ENCODE data around the gene LRP1.

Gene LRP1

DNA sequence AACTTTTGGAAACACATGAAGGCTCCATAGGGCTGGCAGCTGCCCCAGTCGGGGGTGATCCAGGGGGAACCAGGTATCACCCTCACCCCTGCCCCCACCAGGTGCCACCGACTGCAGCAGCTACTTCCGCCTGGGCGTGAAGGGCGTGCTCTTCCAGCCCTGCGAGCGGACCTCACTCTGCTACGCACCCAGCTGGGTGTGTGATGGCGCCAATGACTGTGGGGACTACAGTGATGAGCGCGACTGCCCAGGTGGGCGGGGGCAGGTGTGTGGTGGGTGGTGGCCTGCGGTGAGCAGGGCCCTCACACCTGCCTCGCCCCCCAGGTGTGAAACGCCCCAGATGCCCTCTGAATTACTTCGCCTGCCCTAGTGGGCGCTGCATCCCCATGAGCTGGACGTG is 66.0 kb downstream of the LRP1 start:
- no peak for DNase-seq (ENCODE audit: low spot score)

DNA sequence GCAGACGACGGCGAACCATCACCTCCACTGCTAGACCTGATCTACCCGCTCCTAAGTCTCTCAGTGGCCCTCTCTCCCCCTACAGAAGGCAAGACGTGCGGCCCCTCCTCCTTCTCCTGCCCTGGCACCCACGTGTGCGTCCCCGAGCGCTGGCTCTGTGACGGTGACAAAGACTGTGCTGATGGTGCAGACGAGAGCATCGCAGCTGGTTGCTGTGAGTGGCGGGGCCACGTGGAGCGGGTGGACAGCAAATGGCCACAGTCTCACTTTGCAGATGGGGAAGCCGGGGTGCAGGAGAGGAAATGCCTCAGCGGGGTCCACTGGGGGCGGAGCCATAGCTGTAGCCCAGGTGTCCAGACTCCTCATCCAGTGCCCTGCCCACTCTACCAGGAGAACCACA is 66.9 kb downstream of the LRP1 start:
- DNase-seq (ENCODE audit: low spot score): no peak

DNA sequence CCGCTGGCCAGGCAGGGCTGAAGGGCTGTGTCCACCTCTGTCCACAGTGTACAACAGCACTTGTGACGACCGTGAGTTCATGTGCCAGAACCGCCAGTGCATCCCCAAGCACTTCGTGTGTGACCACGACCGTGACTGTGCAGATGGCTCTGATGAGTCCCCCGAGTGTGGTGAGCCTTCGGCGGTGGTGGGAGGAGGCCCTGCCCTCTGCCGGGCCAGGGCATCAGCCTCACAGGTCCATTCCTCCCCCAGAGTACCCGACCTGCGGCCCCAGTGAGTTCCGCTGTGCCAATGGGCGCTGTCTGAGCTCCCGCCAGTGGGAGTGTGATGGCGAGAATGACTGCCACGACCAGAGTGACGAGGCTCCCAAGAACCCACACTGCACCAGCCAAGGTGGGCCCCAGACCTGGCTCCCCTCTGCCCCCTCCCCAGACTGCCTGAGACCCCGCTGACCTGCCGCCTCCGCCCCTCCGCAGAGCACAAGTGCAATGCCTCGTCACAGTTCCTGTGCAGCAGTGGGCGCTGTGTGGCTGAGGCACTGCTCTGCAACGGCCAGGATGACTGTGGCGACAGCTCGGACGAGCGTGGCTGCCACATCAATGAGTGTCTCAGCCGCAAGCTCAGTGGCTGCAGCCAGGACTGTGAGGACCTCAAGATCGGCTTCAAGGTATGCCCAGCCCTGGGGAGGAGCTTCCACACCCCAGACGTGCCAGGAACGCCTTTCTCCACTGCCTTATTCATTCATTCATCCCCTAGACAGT is 67.5 kb downstream of the LRP1 start:
- DNase-seq (ENCODE audit: low spot score): no peak

DNA sequence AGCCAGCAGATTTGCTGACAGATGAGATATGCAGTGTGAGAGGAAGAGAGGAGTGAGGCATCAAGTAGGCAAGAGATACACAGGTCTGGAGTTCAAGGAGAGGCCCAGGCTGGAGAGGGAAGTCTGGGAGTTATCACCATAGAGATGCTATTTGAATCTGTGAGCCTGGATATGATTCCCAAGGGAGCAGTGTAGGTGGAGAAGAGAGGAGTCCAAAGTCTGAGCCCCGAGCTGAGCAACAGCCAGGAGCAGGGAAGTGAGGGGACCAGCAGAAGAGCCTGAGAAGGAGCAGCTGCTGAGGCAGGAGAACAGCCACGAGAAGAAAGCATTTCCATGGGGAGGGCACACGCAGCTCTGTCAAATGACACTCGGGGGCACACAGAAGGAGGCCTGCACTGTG is 68.2 kb downstream of the LRP1 start:
- DNase-seq (ENCODE audit: low spot score): no peak

DNA sequence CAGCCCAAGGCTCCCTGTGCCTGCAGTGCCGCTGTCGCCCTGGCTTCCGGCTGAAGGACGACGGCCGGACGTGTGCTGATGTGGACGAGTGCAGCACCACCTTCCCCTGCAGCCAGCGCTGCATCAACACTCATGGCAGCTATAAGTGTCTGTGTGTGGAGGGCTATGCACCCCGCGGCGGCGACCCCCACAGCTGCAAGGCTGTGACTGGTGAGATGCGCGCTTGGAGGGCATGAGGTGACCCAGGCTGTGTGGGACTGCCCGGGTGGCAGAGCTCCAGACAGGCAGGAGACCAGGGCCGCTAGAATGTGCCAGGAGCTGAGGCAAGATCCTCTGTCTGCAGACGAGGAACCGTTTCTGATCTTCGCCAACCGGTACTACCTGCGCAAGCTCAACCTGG is 68.7 kb downstream of the LRP1 start:
- no peak for DNase-seq (ENCODE audit: low spot score)

DNA sequence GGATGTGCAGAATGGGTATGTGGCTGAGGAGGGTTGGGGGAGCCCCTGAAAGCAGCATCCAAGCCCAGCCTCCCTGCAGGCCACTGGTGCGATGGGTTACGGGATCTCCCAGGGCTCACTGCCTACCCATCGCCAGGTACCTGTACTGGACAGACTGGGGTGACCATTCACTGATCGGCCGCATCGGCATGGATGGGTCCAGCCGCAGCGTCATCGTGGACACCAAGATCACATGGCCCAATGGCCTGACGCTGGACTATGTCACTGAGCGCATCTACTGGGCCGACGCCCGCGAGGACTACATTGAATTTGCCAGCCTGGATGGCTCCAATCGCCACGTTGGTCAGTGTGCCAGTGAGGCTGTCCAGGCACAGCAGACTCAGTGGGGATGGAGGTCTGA is 70.0 kb downstream of the LRP1 start:
- DNase-seq (ENCODE audit: low spot score): no peak

DNA sequence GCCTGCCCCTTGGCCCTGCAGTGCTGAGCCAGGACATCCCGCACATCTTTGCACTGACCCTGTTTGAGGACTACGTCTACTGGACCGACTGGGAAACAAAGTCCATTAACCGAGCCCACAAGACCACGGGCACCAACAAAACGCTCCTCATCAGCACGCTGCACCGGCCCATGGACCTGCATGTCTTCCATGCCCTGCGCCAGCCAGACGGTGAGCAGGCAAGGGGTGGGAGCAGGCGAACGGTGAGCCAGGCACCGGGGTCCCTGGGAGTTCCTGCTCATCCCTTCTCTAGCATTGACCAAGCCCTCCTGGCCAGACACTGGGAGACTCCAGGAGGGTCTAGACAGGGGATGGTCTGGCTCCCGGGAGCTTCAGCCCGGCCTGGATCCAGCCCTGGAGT is 70.9 kb downstream of the LRP1 start:
- DNase-seq (ENCODE audit: low spot score): no peak

DNA sequence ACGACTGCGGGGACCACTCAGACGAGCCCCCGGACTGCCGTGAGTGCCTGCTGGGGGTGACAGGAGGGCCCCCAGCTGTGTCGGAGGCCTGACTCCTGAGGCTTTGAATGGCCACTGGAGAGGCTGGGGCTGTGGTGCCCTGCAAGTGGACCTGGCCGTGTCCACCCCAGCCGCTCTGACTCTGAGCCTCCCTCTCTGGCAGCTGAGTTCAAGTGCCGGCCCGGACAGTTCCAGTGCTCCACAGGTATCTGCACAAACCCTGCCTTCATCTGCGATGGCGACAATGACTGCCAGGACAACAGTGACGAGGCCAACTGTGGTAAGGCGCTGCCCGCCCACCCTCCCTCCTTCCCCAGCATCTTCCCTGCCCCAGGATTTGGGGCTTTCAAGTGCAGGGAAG is 72.2 kb downstream of the LRP1 start:
- no peak for DNase-seq (ENCODE audit: low spot score)

DNA sequence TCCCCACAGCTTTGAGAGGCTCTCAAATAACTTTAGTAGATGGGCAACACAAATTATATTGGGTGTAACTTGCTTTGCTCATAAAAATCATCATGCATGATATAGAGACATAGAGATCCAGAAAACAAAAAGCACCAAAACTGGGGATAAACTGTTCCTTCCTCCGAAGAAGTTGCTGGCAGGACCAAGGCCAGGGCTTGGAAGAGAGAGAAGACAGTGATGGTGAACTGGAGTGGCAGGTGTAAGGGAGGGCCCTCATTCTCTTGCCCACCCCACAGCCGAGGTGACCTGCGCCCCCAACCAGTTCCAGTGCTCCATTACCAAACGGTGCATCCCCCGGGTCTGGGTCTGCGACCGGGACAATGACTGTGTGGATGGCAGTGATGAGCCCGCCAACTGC is 72.9 kb downstream of the LRP1 start:
- DNase-seq (ENCODE audit: low spot score): no peak

DNA sequence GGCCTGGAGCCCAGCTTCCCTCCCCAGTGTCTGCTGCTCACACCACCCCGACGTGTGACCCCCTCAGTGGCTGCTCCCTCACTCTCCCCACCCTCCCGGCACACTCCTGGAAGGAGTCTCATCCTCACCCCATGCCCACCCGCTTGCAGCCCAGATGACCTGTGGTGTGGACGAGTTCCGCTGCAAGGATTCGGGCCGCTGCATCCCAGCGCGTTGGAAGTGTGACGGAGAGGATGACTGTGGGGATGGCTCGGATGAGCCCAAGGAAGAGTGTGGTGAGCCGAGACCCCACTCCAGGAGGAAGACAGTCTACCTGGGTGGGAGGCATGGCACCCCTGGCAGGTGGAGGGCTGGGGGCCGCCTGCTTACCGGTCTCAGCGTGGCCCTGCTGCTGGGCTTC is 73.3 kb downstream of the LRP1 start:
- DNase-seq (ENCODE audit: low spot score): no peak

DNA sequence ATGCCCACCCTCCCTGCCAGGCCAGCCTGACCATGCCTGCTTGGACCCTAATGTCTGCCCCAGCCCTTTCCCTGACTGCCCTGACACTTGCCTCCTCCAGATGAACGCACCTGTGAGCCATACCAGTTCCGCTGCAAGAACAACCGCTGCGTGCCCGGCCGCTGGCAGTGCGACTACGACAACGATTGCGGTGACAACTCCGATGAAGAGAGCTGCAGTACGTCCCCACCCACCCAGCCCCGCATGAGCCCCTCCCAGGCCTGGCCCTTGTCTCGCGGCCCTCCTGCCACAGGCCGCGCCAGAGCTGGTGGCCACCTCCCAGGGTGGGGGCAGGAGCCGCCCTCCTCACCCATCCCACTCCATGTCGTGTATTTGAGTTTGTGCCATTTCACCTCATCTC is 74.0 kb downstream of the LRP1 start:
- no peak for DNase-seq (ENCODE audit: low spot score)

DNA sequence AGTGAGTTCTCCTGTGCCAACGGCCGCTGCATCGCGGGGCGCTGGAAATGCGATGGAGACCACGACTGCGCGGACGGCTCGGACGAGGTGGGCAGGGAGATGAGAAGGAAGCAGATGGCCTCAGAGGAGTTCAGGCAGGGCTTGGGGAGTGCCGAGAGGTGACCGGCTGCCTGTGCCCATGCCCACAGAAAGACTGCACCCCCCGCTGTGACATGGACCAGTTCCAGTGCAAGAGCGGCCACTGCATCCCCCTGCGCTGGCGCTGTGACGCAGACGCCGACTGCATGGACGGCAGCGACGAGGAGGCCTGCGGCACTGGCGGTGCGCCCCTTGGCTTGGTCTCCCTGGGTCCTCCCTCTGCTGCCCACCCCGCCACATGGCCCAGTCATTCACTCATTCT is 74.9 kb downstream of the LRP1 start:
- no peak for DNase-seq (ENCODE audit: low spot score)

DNA sequence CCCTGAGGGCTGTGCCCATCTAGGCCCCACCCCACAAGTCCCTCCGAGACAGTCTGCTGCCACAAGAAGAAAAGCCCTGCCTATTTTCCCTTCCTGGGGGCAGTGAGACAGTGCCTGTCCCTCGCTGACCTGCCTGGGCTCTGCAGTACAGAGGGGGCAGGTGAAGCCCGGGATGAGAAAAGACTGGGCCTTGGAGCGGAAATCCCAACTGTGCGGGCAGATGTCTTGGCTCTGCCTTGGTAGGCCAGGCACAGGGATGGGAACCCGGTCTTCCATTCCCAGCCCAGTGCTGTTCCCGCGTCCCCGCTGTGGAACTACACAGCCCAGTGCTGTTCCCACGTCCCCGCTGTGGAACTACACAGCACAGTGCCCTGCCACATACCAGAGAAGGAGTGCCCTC is 75.5 kb downstream of the LRP1 start:
- no peak for DNase-seq (ENCODE audit: low spot score)

DNA sequence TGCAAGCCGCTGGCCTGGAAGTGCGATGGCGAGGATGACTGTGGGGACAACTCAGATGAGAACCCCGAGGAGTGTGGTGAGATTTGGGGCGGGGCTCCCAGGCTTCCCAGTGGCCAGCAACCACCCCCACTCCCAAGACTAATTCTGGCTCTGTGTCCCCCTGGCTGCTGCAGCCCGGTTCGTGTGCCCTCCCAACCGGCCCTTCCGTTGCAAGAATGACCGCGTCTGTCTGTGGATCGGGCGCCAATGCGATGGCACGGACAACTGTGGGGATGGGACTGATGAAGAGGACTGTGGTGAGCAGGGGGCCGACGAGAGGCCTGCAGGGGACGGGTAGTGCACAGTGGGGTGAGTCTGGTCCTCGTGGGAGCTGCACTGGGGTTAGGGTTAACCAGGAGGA is 76.2 kb downstream of the LRP1 start:
- DNase-seq (ENCODE audit: low spot score): no peak

DNA sequence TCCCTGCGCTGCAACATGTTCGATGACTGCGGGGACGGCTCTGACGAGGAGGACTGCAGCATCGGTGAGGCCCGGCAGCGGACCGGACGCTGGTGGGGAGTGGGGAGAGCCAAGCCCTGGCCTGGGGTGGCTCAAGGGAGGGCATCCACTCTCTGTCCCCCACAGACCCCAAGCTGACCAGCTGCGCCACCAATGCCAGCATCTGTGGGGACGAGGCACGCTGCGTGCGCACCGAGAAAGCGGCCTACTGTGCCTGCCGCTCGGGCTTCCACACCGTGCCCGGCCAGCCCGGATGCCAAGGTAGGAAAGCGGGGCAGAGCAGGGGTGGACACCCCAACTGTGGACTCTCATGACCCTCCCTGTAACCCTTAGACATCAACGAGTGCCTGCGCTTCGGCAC is 76.9 kb downstream of the LRP1 start:
- DNase-seq (ENCODE audit: low spot score): no peak

DNA sequence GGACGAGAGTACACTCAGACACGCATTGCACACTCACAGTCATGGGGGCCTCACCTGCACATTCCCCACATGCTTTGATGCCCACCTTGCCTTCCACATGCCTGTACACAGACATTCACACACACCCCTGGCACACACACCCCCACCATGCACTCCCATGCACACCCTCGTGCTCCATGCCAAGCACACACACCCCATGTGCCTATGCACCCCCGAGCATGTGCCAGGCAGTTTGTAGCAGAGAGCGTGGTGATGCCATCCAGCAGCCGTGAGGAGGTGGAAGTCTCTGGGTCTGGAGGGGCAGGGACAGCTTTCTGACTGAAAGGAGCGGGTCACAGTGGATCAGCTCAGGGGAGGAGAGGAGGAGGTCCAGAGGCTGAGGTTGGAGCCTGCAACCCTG is 77.6 kb downstream of the LRP1 start:
- no peak for DNase-seq (ENCODE audit: low spot score)

DNA sequence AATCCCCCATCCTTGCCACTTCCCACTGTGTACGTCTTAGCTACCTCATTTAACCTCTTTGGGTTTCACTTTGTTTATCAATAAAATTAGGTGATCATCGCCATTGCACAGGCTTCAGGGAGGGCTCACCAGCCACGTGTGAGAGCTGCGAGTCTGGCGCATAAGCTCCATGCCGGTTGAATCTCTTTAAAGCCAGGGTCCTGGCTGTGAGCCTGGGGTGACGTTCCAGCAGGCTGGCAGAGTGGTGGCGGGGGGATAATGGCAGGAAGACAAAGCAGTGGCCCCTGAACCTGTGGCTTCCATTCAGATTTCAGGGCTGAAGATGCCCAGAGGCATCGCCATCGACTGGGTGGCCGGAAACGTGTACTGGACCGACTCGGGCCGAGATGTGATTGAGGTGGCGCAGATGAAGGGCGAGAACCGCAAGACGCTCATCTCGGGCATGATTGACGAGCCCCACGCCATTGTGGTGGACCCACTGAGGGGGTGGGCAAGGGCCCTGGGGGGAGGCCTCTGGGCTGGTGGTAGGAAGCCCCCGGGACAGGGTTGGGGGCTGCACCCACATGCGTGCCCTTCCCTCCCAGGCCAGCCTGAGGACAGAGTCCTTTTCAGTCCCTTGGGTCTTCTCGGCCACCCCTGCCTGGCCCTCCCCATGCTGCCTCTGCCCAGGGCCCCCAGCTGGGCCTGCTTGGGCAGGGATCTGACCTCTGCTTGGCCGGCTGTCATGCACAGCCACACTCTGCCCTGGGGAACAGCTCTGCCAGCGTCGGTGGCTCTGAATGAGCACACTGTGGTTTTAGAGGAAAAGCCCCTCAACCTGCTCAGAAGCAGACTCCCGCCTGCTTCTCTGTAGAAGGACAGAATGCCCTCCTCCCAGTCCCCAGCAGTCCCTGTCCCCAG is 79.7 kb downstream of the LRP1 start:
- no peak for DNase-seq (ENCODE audit: low spot score)

DNA sequence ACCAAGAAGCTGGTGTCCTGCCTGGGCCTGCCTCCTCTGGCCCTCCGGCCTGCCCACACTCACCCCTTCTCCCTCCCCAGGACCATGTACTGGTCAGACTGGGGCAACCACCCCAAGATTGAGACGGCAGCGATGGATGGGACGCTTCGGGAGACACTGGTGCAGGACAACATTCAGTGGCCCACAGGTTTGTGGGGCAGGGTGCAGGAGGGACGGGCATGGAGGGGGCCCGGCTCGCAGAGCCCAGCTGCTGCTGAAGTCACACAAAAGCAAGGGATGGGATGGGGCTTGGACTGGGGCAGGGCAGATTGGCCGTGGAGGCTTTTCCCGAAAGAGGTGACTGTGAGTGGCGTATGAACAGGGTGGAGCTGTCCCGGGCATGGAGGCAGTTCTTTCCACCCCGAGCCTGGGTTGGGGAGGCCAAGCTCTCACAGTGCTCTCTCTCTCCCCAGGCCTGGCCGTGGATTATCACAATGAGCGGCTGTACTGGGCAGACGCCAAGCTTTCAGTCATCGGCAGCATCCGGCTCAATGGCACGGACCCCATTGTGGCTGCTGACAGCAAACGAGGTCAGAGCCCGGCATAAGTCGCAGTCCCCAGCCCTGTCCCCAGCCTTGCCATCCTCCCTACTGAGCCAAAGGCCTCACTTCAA is 80.5 kb downstream of the LRP1 start:
- DNase-seq (ENCODE audit: low spot score): no peak

DNA sequence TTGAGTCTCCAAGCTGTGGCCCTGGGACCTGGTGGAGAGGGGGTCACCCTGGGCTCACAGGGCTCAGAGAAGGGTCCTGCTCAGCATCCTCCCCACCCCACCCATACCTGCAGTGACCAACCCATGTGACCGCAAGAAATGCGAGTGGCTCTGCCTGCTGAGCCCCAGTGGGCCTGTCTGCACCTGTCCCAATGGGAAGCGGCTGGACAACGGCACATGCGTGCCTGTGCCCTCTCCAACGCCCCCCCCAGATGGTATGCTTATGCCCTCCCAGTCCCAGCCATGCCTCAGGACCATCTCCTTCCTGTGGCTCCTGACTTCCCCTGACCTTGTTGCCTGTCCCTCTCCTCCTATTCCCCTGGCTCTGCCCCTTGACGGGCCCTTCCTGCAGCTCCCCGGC is 81.6 kb downstream of the LRP1 start:
- DNase-seq (ENCODE audit: low spot score): no peak

DNA sequence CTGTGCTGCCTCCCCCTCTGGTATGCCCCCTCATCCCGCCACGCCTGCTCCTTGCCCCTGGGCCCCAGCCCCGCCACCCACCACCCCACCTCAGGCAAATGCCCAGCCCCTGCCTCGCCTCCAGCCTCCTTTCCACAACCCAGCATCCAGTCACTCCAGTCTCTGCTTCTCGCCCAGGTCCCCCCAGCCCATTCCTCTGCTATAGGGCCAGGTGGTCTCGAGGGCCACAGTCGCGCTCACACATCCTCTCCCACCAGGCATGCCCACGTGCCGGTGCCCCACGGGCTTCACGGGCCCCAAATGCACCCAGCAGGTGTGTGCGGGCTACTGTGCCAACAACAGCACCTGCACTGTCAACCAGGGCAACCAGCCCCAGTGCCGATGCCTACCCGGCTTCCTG is 82.2 kb downstream of the LRP1 start:
- no peak for DNase-seq (ENCODE audit: low spot score)

DNA sequence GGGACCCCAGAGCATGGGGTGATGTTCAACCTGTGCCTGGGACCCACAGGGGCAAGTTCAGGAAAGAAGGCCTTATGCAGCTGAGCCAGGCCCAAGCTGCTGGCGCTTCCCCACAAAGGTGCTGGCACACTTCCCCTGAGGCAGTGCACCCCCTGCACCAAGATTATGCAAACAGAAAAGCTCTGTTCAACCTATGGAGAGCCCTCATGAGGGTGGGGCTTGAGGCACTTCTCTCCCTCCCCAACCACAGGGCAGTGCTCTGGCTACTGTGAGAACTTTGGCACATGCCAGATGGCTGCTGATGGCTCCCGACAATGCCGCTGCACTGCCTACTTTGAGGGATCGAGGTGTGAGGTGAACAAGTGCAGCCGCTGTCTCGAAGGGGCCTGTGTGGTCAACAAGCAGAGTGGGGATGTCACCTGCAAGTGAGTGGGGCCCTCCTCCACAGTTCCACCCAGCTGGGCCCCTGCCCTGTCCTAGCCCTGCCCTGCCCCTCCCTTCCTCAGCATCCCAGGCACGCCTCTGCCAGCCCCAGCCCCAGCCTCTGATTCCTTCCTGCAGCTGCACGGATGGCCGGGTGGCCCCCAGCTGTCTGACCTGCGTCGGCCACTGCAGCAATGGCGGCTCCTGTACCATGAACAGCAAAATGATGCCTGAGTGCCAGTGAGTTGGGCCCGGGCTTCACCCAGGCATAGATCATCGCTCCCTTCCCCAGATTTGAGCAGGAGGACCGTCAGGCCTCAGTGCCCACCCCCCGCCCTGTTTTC is 82.8 kb downstream of the LRP1 start:
- no peak for DNase-seq (ENCODE audit: low spot score)
